HepG2 (cell line): ENCODE measurements around the gene PRRC2A. TPM values are rescaled to one million over a fixed set of nuclear protein-coding genes. Genes with fewer than 3 reads are reported as not detected.
A peak's percentile ranks its signal among the peaks of the same experiment; 100 is the strongest.

ENCODE experiments used
- CEBPB ChIP-seq: IDR thresholded peaks from 2 replicates; pipeline ENCODE4 v1.6.1; 2011; ENCODE audit warnings: low read depth, low read length, improper control_type of control experiment, borderline replicate concordance
- CREB1 ChIP-seq, 2 experiments: fragments of 450-650 bp in 1 of 2; IDR thresholded peaks; 2 replicates each; pipeline ENCODE4 v1.6.1; 2016 to 2017; ENCODE audit warnings: control low read depth in 1 of 2, mild to moderate bottlenecking in 1 of 2, missing compliant biosample characterization in 1 of 2, missing genetic modification characterization in 1 of 2
- HOXD1 ChIP-seq: sonication (generic); formaldehyde crosslinking; IDR thresholded peaks from 2 replicates; pipeline ENCODE4 v1.5.0; 2020; ENCODE audit warnings: missing genetic modification reagents
- KDM4B ChIP-seq: sonication (generic); formaldehyde crosslinking; IDR thresholded peaks from 2 replicates; pipeline ENCODE4 v1.4.0; 2020; ENCODE audit warnings: missing genetic modification reagents
- MTA1 ChIP-seq: sonication (generic); formaldehyde crosslinking; IDR thresholded peaks from 2 replicates; pipeline ENCODE4 v1.4.0; 2020; ENCODE audit warnings: missing genetic modification reagents, mild to moderate bottlenecking, borderline replicate concordance
- MTF1 ChIP-seq: sonication (generic); formaldehyde crosslinking; IDR thresholded peaks from 2 replicates; pipeline ENCODE4 v1.5.0; 2020; ENCODE audit warnings: missing genetic modification reagents
- NFYC ChIP-seq: IDR thresholded peaks from 2 replicates; pipeline ENCODE4 v1.6.1; 2016; ENCODE audit warnings: missing genetic modification reagents, missing compliant biosample characterization
- SRSF4 ChIP-seq: fragments of 200-400 bp; formaldehyde crosslinking; IDR thresholded peaks from one replicate; pipeline ENCODE4 v1.6.1; 2018; ENCODE audit warnings: mild to moderate bottlenecking, low read depth, low read length, moderate library complexity; ENCODE audit not compliant: poor library complexity, severe bottlenecking
- TBX2 ChIP-seq: sonication (generic); formaldehyde crosslinking; IDR thresholded peaks from 2 replicates; pipeline ENCODE4 v1.5.0; 2020; ENCODE audit warnings: missing genetic modification reagents, mild to moderate bottlenecking, borderline replicate concordance
- TP53 ChIP-seq: sonication (generic); formaldehyde crosslinking; conservative IDR thresholded peaks from 2 replicates; pipeline ENCODE4 v1.4.0; 2020; ENCODE audit warnings: missing genetic modification reagents
- XBP1 ChIP-seq: sonication (generic); formaldehyde crosslinking; IDR thresholded peaks from 2 replicates; pipeline ENCODE4 v1.5.0; 2020; ENCODE audit warnings: missing genetic modification reagents
- ZBTB42 ChIP-seq: sonication (generic); formaldehyde crosslinking; IDR thresholded peaks from 2 replicates; pipeline ENCODE4 v1.5.0; 2020; ENCODE audit warnings: mild to moderate bottlenecking, missing genetic modification reagents
- ZBTB7A ChIP-seq: sonication (generic); formaldehyde crosslinking; IDR thresholded peaks from 2 replicates; pipeline ENCODE4 v1.8.0; 2022; ENCODE audit warnings: mild to moderate bottlenecking, missing genetic modification reagents
- ZBTB7B ChIP-seq: sonication (generic); formaldehyde crosslinking; IDR thresholded peaks from 2 replicates; pipeline ENCODE4 v1.4.0; 2020; ENCODE audit warnings: missing genetic modification reagents
- ZBTB8A ChIP-seq: sonication (generic); formaldehyde crosslinking; IDR thresholded peaks from 2 replicates; pipeline ENCODE4 v1.4.0; 2020; ENCODE audit warnings: mild to moderate bottlenecking, low read depth, missing genetic modification reagents, borderline replicate concordance
- ZFY ChIP-seq: sonication (generic); formaldehyde crosslinking; IDR thresholded peaks from 2 replicates; pipeline ENCODE4 v1.4.0; 2020; ENCODE audit warnings: missing genetic modification reagents
- ZNF33B ChIP-seq: sonication (generic); formaldehyde crosslinking; IDR thresholded peaks from 2 replicates; pipeline ENCODE4 v1.5.1; 2020; ENCODE audit warnings: mild to moderate bottlenecking, missing genetic modification reagents
- ZNF451 ChIP-seq: sonication (generic); formaldehyde crosslinking; IDR thresholded peaks from 2 replicates; pipeline ENCODE4 v1.5.0; 2020; ENCODE audit warnings: mild to moderate bottlenecking, missing genetic modification reagents
- polyA plus RNA-seq, 8 experiments: library from polyadenylated mRNA; depleted of rRNA in 3 of 8; stranded (reverse) in 7 of 8; unstranded in 1 of 8; fragments of >200 nt; fragmentation: Illumina TruSeq in 4 of 8; extraction: Trizol in 4 of 8; gene quantifications; 2 replicates each; pipeline versions ENCODE4 v1.2.1 to v1.2.3, GENCODE V29; 2011 to 2016; ENCODE audit warnings: low read depth in 4 of 8, missing spikeins in 1 of 8, mixed read lengths in 1 of 8; ENCODE audit not compliant: insufficient read depth in 1 of 8
- total RNA-seq, 5 experiments: library from RNA; depleted of rRNA; stranded (reverse); fragments of >200 nt; fragmentation: Illumina TruSeq; extraction: Trizol; gene quantifications; 2 replicates each; pipeline ENCODE4 v1.2.3, GENCODE V29; 2016; ENCODE audit warnings: low read depth in 1 of 5
- TF ChIP-seq, protein P1 (sequence below): sonication (generic); formaldehyde crosslinking; IDR thresholded peaks from 2 replicates; pipeline ENCODE4 v1.4.0; 2020; ENCODE audit warnings: missing genetic modification reagents
- TF ChIP-seq, protein P2 (sequence below): sonication (generic); formaldehyde crosslinking; IDR thresholded peaks from 2 replicates; pipeline ENCODE4 v1.8.1; 2023; ENCODE audit warnings: missing genetic modification reagents, inconsistent platforms, borderline replicate concordance
- TF ChIP-seq, protein P3 (sequence below): sonication (generic); formaldehyde crosslinking; IDR thresholded peaks from 2 replicates; pipeline ENCODE4 v1.4.0; 2020; ENCODE audit warnings: mild to moderate bottlenecking, missing genetic modification reagents
- TF ChIP-seq, protein P4 (sequence below): sonication (generic); formaldehyde crosslinking; IDR thresholded peaks from 2 replicates; pipeline ENCODE4 v1.8.0; 2022; ENCODE audit warnings: mild to moderate bottlenecking, missing genetic modification reagents

Gene PRRC2A
- total and polyA plus RNA-seq, 2 of the 13 experiments (the other 11 are each of a cell fraction or from before 2014, with no cell fraction given), result 38.9 to 47.4 TPM

DNA sequence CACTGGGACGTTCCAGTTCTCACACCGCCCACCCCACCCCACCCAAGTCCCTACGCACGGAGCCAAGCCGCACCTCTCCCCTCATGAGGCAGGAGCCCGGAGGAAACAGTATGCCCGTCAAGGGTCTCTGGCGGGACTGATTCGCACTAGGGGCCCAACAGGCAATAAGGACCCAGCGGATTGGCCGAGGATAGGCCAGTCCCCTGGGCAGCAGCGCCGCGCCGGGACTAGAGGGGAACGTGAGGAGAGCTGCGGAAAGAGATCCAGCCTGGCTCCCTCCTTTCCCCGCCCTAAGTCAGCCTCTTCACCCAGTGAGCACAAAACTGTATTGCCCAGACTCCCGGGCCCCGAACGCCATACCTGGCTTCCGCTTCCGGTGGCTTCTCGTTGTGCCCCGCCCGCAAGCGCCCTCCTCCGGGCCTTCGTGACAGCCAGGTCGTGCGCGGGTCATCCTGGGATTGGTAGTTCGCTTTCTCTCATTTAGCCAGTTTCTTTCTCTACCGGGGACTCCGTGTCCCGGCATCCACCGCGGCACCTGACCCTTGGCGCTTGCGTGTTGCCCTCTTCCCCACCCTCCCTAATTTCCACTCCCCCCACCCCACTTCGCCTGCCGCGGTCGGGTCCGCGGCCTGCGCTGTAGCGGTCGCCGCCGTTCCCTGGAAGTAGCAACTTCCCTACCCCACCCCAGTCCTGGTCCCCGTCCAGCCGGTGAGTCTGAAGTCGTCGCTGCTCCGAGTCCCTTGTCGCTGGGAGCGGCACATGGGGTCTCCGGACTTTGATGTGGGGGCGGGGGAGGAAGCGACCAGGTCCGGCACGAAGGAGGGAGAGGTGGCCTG, 45.2 kb downstream of the PRRC2A start, which contains the start of gene CSNK2B (continued):
- TF ChIP-seq ZFY (CRISPR knock-in tag) (peak; percentile 88), ZNF451 (CRISPR knock-in tag) (peak; percentile 50; the same call in 1 of the 2 replicates), ZNF33B (CRISPR knock-in tag) (no peak; the same call in 1 of the 2 replicates), ZBTB8A (0 out of 2 replicates have a peak, but pooled peaks have one; percentile 50), HOXD1 (CRISPR knock-in tag) (no peak; the same call in 1 of the 2 replicates), MTF1 (CRISPR knock-in tag) (0 out of 2 replicates have a peak, but pooled peaks have one; percentile 55), KDM4B (CRISPR knock-in tag) (peak; percentile 62), TBX2 (peak; percentile 14; the same call in 1 of the 2 replicates), SRSF4 (no peak), MTA1 (peak; percentile 42; the same call in 1 of the 2 replicates), NFYC (CRISPR knock-in tag) (peak; percentile 69), ZBTB42 (CRISPR knock-in tag) (no peak), CEBPB (no peak), TP53 (peak; percentile 58), ZBTB7B (CRISPR knock-in tag) (no peak), ZBTB7A (peak; percentile 94), CREB1 (IDR thresholded peaks at IDR 0.05) (peak; percentile 81), CREB1 (CRISPR knock-in tag; IDR thresholded peaks at IDR 0.05) (peak; percentile 93), XBP1 (peak; percentile 77; the same call in 1 of the 2 replicates)
- TF ChIP-seq, protein P1, sequence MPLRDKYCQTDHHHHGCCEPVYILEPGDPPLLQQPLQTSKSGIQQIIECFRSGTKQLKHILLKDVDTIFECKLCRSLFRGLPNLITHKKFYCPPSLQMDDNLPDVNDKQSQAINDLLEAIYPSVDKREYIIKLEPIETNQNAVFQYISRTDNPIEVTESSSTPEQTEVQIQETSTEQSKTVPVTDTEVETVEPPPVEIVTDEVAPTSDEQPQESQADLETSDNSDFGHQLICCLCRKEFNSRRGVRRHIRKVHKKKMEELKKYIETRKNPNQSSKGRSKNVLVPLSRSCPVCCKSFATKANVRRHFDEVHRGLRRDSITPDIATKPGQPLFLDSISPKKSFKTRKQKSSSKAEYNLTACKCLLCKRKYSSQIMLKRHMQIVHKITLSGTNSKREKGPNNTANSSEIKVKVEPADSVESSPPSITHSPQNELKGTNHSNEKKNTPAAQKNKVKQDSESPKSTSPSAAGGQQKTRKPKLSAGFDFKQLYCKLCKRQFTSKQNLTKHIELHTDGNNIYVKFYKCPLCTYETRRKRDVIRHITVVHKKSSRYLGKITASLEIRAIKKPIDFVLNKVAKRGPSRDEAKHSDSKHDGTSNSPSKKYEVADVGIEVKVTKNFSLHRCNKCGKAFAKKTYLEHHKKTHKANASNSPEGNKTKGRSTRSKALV (CRISPR knock-in tag), result no peak
- TF ChIP-seq, protein P2, sequence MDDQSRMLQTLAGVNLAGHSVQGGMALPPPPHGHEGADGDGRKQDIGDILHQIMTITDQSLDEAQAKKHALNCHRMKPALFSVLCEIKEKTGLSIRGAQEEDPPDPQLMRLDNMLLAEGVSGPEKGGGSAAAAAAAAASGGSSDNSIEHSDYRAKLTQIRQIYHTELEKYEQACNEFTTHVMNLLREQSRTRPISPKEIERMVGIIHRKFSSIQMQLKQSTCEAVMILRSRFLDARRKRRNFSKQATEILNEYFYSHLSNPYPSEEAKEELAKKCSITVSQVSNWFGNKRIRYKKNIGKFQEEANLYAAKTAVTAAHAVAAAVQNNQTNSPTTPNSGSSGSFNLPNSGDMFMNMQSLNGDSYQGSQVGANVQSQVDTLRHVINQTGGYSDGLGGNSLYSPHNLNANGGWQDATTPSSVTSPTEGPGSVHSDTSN (CRISPR knock-in tag), result peak; percentile 80; the same call in 1 of the 2 replicates
- TF ChIP-seq, protein P3, sequence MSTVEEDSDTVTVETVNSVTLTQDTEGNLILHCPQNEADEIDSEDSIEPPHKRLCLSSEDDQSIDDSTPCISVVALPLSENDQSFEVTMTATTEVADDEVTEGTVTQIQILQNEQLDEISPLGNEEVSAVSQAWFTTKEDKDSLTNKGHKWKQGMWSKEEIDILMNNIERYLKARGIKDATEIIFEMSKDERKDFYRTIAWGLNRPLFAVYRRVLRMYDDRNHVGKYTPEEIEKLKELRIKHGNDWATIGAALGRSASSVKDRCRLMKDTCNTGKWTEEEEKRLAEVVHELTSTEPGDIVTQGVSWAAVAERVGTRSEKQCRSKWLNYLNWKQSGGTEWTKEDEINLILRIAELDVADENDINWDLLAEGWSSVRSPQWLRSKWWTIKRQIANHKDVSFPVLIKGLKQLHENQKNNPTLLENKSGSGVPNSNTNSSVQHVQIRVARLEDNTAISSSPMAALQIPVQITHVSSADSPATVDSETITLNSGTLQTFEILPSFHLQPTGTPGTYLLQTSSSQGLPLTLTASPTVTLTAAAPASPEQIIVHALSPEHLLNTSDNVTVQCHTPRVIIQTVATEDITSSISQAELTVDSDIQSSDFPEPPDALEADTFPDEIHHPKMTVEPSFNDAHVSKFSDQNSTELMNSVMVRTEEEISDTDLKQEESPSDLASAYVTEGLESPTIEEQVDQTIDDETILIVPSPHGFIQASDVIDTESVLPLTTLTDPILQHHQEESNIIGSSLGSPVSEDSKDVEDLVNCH, result peak; percentile 20; the same call in 1 of the 2 replicates
- TF ChIP-seq, protein P4, sequence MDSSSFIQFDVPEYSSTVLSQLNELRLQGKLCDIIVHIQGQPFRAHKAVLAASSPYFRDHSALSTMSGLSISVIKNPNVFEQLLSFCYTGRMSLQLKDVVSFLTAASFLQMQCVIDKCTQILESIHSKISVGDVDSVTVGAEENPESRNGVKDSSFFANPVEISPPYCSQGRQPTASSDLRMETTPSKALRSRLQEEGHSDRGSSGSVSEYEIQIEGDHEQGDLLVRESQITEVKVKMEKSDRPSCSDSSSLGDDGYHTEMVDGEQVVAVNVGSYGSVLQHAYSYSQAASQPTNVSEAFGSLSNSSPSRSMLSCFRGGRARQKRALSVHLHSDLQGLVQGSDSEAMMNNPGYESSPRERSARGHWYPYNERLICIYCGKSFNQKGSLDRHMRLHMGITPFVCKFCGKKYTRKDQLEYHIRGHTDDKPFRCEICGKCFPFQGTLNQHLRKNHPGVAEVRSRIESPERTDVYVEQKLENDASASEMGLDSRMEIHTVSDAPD (CRISPR knock-in tag), result peak; percentile 73; the same call in 1 of the 2 replicates
